Occipital lobe (tissue), 2 donors: ENCODE results near the gene TRIM62. TPM values are rescaled to one million over a fixed set of nuclear protein-coding genes. Genes with fewer than 3 reads are reported as not detected.
"Not testable (repeated sequence)": the region's sequence is repeated elsewhere in the genome, so short reads cannot be mapped to it uniquely, and the experiment has no call there.

Experiments used
- DNase-seq: peaks from one replicate; lab custom pipeline; 2025; lab: John Stamatoyannopoulos, UW
- total RNA-seq: library from RNA; depleted of rRNA; stranded (reverse); fragments of >200 nt; gene quantifications from one replicate; pipeline ENCODE4 v1.2.3, GENCODE V29; 2014

Gene TRIM62
- total RNA-seq, 1 donor from 2014 or later: 2.7 TPM

- not testable (repeated sequence) for DNase-seq
Measured at GRCh38 chr1:33100119-33100415, 81.8 kb downstream of the TRIM62 start.

DNA sequence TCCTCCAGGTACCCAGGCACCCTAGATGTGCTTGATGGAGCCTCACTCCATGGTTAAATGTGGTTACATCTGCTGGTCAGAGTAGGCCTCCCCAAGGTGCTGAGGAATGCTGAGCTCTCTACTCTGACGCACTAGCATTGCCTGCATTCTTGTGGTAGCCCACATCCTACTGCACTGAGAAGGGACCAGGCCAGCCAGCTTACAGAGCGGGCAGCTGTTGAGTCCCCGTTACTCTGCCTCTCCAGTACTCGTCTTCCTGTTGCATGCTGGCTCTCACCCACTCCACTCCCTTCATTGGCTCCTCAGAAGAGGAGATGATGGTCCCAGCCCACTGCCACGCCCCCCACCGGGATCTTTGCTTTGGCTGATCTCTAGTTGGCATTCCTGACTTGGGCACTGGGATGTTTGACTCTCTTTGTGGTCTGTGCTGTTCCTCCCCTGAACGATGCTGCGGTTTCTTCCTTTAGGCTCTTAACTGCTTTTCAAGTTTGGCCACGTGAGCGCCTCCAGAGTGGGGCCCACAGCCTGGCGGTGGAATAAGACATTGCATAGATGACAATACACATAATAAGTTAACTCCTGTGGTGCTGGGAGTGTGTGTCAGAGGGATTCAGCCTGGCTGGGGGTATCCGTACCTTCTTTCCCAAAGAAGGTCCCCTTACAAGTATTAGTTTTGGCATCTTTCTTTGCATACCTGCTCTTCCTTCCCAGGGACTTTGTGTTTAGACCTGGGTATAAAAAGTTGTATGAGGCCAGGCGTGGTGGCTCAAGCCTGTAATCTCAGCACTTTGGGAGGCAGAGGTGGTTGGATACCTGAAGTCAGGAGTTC lies 82.3 kb downstream of the TRIM62 start:
- DNase-seq: no peak

DNA sequence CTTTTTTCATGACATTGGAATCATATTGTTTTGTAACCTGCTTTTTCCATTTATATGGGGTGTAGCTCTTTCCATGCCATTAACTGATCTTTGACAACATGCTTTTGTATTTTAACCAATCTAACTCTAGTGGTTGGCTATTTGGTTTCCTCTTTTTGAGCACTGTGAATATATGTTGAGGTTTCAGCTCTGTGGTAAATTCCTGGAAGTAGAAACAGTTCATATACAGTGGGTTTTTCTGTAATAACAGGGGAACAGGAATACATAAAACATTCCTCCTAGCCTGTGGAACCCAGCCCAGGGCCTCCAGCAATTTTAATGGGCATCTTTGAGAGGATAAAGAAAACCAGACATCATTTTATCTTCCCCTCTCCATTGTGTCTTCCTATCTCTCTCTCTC lies 83.5 kb downstream of the TRIM62 start:
- DNase-seq: no peak

- no peak for DNase-seq
Measured at GRCh38 chr1:33097762-33098161, 84.1 kb downstream of the TRIM62 start.

DNA sequence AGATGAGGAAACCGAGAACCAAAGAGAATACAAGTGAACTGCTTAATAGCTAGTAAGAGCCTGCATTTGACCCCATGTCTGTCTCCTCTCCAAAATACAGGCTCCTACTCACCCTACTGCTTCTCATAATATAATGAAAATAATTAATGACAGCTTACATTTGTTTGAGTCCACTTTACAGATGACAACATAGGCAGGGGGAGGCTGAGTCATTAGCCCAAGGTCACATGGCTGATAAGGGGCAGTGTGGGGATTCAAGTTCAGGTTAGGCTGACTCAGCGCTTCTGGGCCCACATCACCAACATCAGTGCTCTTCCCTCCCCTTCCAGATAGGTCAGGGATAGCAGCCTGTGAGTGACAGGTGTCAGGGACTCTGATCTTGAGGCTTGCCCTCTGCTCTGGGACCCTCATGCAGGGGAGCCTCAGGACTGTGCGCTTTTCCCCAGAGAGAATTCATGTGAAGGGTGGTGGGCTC lies 84.7 kb downstream of the TRIM62 start:
- DNase-seq: no peak

DNA sequence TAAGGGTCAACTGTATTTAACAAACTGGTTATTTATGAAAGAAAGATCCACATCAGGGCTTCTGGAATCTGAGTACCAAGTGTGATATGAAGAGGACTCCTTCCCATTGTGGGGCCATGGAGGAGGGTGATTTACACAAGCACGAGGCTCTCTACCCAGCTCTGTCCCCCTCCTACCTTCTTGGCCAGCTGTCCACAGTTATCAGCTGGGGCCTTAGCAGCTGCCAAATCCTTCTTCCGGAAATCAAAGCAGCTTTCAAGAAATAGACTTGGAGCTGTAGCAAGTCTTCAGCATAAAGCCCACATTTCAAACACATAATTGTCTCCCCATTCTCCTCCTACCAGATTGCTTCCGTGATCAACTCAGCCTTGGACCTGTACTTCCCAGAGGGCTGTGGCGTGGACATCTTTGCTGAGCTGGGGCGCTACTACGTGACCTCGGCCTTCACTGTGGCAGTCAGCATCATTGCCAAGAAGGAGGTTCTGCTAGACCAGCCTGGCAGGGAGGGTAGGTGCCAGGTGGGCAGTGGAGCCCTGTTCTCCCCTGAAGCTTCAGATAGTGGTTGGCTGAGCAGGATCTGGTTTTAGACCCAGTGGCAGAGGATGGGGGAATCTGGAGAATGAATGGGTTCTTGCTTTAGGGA lies 85.4 kb downstream of the TRIM62 start:
- DNase-seq: no peak

Other genes with a start within 250 kb of the TRIM62 start
- 37.9 TPM for gene RNF19B, start 217.2 kb downstream of the TRIM62 start, total RNA-seq
- 46.9 TPM for gene AK2, start 145.2 kb downstream of the TRIM62 start, total RNA-seq
- 25.4 TPM for gene AZIN2, start 100.9 kb downstream of the TRIM62 start, total RNA-seq
- 17.3 TPM for gene ZNF362, start 74.4 kb upstream of the TRIM62 start, total RNA-seq
- not detected for gene A3GALT2, start 139.1 kb upstream of the TRIM62 start, total RNA-seq
- 54.1 TPM for gene PHC2, start 249.1 kb upstream of the TRIM62 start, total RNA-seq